Mesendoderm (in vitro differentiated cells): Measurements from ENCODE around the gene TRIP6.
"Not testable (repeated sequence)": the region's sequence is repeated elsewhere in the genome, so short reads cannot be mapped to it uniquely, and the experiment has no call there.

Experiments
- DNase-seq: peaks from one replicate; pipeline ENCODE4 v3.0.0; 2013
- H2AK5ac ChIP-seq: 2 replicates; pipeline ENCODE4 v1.6.1; 2013; ENCODE audit warnings: low read length, inconsistent platforms
- H2BK120ac ChIP-seq: 2 replicates; pipeline ENCODE4 v1.6.1; 2013; ENCODE audit warnings: low read depth, mild to moderate bottlenecking, low read length, moderate library complexity, mixed read lengths
- H2BK15ac ChIP-seq: replicated peaks from 2 replicates; pipeline ENCODE4 v1.6.1; 2013; ENCODE audit warnings: low read depth, mild to moderate bottlenecking, moderate library complexity
- H2BK5ac ChIP-seq: 2 replicates; pipeline ENCODE4 v1.6.1; 2013; ENCODE audit warnings: low read length, inconsistent platforms
- H3K18ac ChIP-seq: 2 replicates; pipeline ENCODE4 v1.6.1; 2013; ENCODE audit warnings: mild to moderate bottlenecking, low read length, mixed read lengths
- H3K23ac ChIP-seq: one replicate; pipeline ENCODE4 v1.6.1; 2013; ENCODE audit warnings: low read length
- H3K27ac ChIP-seq: 2 replicates; pipeline ENCODE4 v1.5.1; 2013; ENCODE audit warnings: low read depth, mild to moderate bottlenecking, inconsistent platforms, low read length, moderate library complexity
- H3K27me3 ChIP-seq: 2 replicates; pipeline ENCODE4 v1.6.1; 2013; ENCODE audit warnings: low read length, control low read depth, mild to moderate bottlenecking, inconsistent platforms; ENCODE audit not compliant: insufficient read depth, poor library complexity
- H3K36me3 ChIP-seq: 2 replicates; pipeline ENCODE4 v1.6.1; 2013; ENCODE audit warnings: low read length, inconsistent platforms; ENCODE audit not compliant: control insufficient read depth, insufficient read depth
- H3K4ac ChIP-seq: one replicate; pipeline ENCODE4 v1.6.1; 2013; ENCODE audit warnings: low read depth, mild to moderate bottlenecking, low read length, moderate library complexity
- H3K4me1 ChIP-seq: 2 replicates; pipeline ENCODE4 v1.6.1; 2013; ENCODE audit warnings: low read depth, low read length, inconsistent platforms; ENCODE audit not compliant: control insufficient read depth
- H3K4me2 ChIP-seq: 2 replicates; pipeline ENCODE4 v1.6.1; 2013; ENCODE audit warnings: low read length
- H3K4me3 ChIP-seq: 2 replicates; pipeline ENCODE4 v1.5.1; 2013; ENCODE audit warnings: mild to moderate bottlenecking, low read length
- H3K56ac ChIP-seq: one replicate; pipeline ENCODE4 v1.6.1; 2013; ENCODE audit warnings: low read length
- H3K79me1 ChIP-seq: 2 replicates; pipeline ENCODE4 v1.6.1; 2013; ENCODE audit warnings: low read length, inconsistent platforms
- H3K79me2 ChIP-seq: 2 replicates; pipeline ENCODE4 v1.6.1; 2013; ENCODE audit warnings: mild to moderate bottlenecking, low read length; ENCODE audit not compliant: control insufficient read depth, insufficient read depth
- H3K9ac ChIP-seq: 2 replicates; pipeline ENCODE4 v1.6.1; 2013; ENCODE audit warnings: low read length, inconsistent platforms
- H4K5ac ChIP-seq: one replicate; pipeline ENCODE4 v1.6.1; 2013; ENCODE audit warnings: low read length
- H4K8ac ChIP-seq: one replicate; pipeline ENCODE4 v1.6.1; 2013; ENCODE audit warnings: low read depth, mild to moderate bottlenecking, control low read depth, low read length, moderate library complexity
- WGBS: extraction: QIAGEN DNeasy Blood & Tissue Kit; methylation state at CpG from one replicate; pipeline ENCODE4 v1.1.7; 2013; ENCODE audit warnings: low lambda C conversion rate, missing lambda C conversion rate; ENCODE audit not compliant: insufficient coverage; ENCODE audit errors: extremely low coverage; 5-methylcytosine and 5-hydroxymethylcytosine counted together

Gene TRIP6

DNA sequence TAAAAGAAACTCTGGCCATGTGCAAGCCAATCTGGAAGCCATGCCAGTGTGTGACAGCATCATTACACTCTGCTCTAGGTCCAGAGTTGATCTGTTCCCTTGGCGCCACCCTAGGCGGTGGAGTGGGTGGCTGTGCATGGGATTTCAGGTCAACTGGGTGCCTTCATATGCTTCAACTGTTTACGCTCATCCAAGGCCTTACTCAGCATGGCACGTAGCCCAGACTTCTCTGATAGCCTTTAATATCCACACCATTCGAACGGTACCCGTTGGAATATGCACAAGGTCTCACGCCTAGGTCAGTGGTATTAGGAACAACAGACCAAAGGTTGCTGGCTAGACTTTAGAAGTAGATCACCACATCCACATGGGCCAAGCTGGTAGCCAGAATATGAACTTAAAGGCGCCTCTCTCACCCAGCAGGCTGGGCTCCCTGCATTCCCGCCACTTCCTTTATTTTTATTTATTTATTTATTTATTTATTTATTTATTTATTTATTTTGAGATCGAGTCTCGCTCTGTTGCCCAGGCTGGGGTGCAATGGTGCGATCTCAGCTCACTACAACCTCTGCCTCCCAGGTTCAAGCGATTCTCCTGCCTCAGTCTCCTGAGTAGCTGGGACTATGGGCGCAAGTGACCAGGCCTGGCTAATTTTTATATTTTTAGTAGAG lies 47.2 kb downstream of the TRIP6 start:
- H3K79me2 ChIP-seq, result no peaks in the 10 kb centered on the region
- no peak overlapping the region for H3K18ac ChIP-seq
- no peaks in the 10 kb centered on the region for H3K27me3 ChIP-seq
- no peak overlapping the region for H3K56ac ChIP-seq
- no peak overlapping the region for H4K8ac ChIP-seq
- no peak for DNase-seq
- H2AK5ac ChIP-seq, result no peak overlapping the region
- no peak overlapping the region for H3K9ac ChIP-seq
- no peak overlapping the region for H2BK5ac ChIP-seq
- no CpG with 5 or more reads among the region's 15 CpGs for whole genome bisulfite sequencing
- H2BK120ac ChIP-seq, result no peak overlapping the region
- H2BK15ac ChIP-seq, result no peak overlapping the region
- H3K79me1 ChIP-seq, result no peaks in the 10 kb centered on the region
- H3K4me3 ChIP-seq, result no peak overlapping the region
- no peak overlapping the region for H3K27ac ChIP-seq
- no peak overlapping the region for H4K5ac ChIP-seq
- H3K4me2 ChIP-seq, result no peak overlapping the region
- H3K23ac ChIP-seq, result no peak overlapping the region
- H3K36me3 ChIP-seq, result no peaks in the 10 kb centered on the region
- no peaks in the 10 kb centered on the region for H3K4me1 ChIP-seq
- no peak overlapping the region for H3K4ac ChIP-seq

DNA sequence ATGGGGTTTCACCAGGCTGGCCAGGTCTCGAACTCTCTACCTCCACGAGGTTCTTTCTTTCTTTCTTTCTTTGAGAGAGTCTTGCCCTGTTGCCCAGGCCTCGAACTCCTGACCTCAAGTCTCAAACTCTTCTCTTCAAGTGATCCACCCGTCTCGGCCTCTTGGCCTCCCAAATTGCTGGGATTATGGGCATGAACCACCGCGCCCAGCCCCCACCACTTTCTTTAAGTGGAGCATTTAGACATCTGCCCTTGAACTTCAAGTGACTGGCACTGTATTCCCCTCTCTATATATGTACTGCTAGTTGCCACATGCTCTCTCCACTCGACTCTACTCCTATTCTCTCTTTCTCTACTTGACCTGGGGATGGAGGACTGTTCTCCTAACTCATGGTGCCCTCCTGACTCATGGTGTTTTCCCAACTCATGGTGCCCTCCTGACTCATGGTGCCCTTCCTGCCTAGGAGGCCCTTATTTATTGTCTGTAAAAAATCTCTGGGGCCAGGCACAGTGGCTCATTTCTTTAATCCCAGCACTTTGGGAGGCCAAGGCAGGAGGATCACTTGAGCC lies 47.8 kb downstream of the TRIP6 start:
- DNase-seq, result no peak
- Histone ChIP-seq H3K4me3 (no peak overlapping the region), H3K18ac (no peak overlapping the region), H3K79me1 (no peaks in the 10 kb centered on the region), H4K8ac (no peak overlapping the region), H3K23ac (no peak overlapping the region), H3K56ac (no peak overlapping the region), H2AK5ac (no peak overlapping the region), H3K4ac (no peak overlapping the region), H4K5ac (no peak overlapping the region), H3K4me2 (no peak overlapping the region), H2BK120ac (no peak overlapping the region), H3K79me2 (no peaks in the 10 kb centered on the region), H2BK5ac (no peak overlapping the region), H3K27ac (no peak overlapping the region), H3K4me1 (no peaks in the 10 kb centered on the region), H3K36me3 (no peaks in the 10 kb centered on the region), H2BK15ac (no peak overlapping the region), H3K27me3 (no peaks in the 10 kb centered on the region), H3K9ac (no peak overlapping the region)
- no CpG with 5 or more reads among the region's 8 CpGs for WGBS

DNA sequence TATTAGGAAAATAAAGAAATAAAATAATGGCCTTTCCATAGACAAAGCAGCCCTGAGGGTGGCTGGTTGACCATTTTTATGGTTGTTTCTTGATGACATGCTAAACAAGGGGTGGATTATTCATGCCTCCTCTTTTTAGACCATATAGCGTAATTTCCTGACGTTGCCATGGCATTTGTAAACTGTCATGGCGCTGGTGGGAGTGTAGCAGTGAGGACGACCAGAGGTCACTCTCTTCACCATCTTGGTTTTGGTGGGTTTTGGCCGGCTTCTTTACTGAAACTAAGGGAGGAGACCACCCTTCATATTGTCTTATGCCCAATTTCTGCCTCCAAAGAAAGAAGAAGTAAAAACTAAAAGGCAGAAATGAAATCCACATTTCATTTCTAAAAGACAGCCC lies 52.1 kb downstream of the TRIP6 start:
- H3K27me3 ChIP-seq, H3K4me3 ChIP-seq, H3K79me2 ChIP-seq, H4K5ac ChIP-seq, H3K23ac ChIP-seq, H4K8ac ChIP-seq, H3K4me2 ChIP-seq, H2BK15ac ChIP-seq, H3K18ac ChIP-seq, DNase-seq, H2BK120ac ChIP-seq, H3K27ac ChIP-seq, H3K9ac ChIP-seq, H2AK5ac ChIP-seq, H3K79me1 ChIP-seq, H3K4me1 ChIP-seq, H2BK5ac ChIP-seq, H3K56ac ChIP-seq, H3K36me3 ChIP-seq: not testable (repeated sequence)
- WGBS, result no CpG with 5 or more reads among the region's 5 CpGs
- peak overlapping the region; percentile 24 for H3K4ac ChIP-seq

DNA sequence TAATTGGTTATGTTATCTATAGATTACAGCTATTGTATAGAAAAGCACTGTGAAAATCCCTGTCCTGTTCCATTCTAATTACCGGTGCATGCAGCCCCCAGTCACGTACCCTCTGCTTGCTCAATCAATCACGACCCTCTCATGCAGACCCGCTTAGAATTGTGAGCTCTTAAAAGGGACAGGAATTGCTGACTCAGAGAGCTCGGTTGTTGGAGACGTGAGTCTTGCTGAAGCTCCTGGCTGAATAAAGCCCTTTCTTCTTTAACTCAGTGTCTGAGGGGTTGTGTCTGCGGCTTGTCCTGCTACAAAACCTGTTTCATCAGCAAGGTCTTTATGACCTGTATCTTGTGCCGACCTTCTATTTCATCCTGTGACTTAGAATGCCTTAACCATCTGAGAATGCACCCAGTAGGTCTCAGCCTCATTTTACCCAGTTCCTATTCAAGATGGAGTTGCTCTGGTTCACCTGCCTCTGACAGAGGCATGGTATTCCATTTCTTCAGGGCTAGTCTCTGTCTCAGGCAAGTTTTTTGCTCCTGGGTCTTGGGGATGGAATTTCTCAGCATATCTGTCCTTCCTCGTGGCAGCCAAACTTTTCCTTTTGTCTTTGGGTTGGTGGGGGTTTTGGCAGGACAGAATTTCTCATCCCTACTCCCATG lies 52.7 kb downstream of the TRIP6 start:
- WGBS, result no CpG with 5 or more reads among the region's 9 CpGs
- DNase-seq, result not testable (repeated sequence)

DNA sequence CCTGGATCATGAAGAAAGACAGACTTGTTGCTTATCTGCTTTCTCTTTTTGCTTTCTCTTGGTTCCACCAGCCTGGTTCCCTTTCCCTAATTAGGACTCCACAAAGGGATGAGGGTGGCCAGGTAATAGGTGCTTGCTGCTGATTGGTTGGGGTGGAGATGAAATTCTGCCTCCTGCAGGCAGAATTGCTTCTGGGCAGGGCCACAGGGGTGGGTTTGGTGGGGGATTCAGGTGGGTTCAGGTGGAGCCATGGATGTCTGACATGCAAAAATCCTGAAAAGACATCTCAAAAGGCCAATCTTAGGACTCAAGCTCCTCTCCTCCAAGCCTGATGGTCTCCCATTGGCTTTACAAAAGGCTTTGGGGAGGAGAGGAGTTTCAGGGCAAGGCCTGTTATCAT lies 53.9 kb downstream of the TRIP6 start:
- no peak for DNase-seq
- Histone ChIP-seq H3K79me1 (no peaks in the 10 kb centered on the region), H3K4me3 (no peak overlapping the region), H3K23ac (no peak overlapping the region), H2AK5ac (peak overlapping the region; percentile 57), H3K27me3 (no peaks in the 10 kb centered on the region), H4K5ac (no peak overlapping the region), H3K4me1 (no peaks in the 10 kb centered on the region), H2BK120ac (no peak overlapping the region), H3K56ac (no peak overlapping the region), H2BK15ac (no peak overlapping the region), H3K36me3 (no peaks in the 10 kb centered on the region), H3K79me2 (no peaks in the 10 kb centered on the region), H4K8ac (no peak overlapping the region), H3K4me2 (no peak overlapping the region), H3K27ac (no peak overlapping the region), H3K9ac (no peak overlapping the region), H3K18ac (peak overlapping the region; percentile 56), H3K4ac (no peak overlapping the region), H2BK5ac (no peak overlapping the region)

More for the DNA sequence above, 52.7 kb downstream of the TRIP6 start:
- not testable (repeated sequence) for H3K27me3 ChIP-seq, H4K5ac ChIP-seq, H3K4me3 ChIP-seq, H3K4me2 ChIP-seq, H3K23ac ChIP-seq, H3K4me1 ChIP-seq, H3K79me1 ChIP-seq, H3K9ac ChIP-seq, H3K79me2 ChIP-seq, H3K36me3 ChIP-seq, H4K8ac ChIP-seq, H3K27ac ChIP-seq, H2BK120ac ChIP-seq
- Histone ChIP-seq H3K4ac (peak overlapping the region; percentile 83), H2BK15ac (peak overlapping the region; percentile 38), H2BK5ac (peak overlapping the region; percentile 7), H3K56ac (peak overlapping the region; percentile 1), H2AK5ac (peak overlapping the region; percentile 24), H3K18ac (peak overlapping the region; percentile 54)
